Fibroblast of skin of abdomen (primary cell): ENCODE measurements around the gene PCYT2.

ENCODE experiments used
- DNase-seq: peaks from one replicate; pipeline ENCODE4 v3.0.0-alpha.2; 2013

PCYT2 gene

GRCh38 chr17:81851423-81851822, 59.8 kb downstream of the PCYT2 start:
- no peak for DNase-seq
